Tibial artery (tissue), 4 donors: ENCODE measurements around the gene BHLHE23.

Source experiments
- DNase-seq, 2 donors: peaks; one replicate each; pipeline ENCODE4 v3.0.0-alpha.2; 2019
- H3K27ac ChIP-seq, 2 donors: fragments of 200-600 bp; sonication (generic) in 1 of 2; 1 replicate in 1 of 2; 2 replicates in 1 of 2; pipeline ENCODE4 v1.5.1; 2018 to 2019; ENCODE audit warnings: mild to moderate bottlenecking in 1 of 2
- H3K27me3 ChIP-seq, 2 donors: fragments of 200-600 bp; sonication (generic) in 1 of 2; one replicate each; pipeline versions ENCODE4 v1.5.1 to v1.6.0; 2016 to 2019
- H3K36me3 ChIP-seq, 3 donors: fragments of 200-600 bp; sonication (generic) in 2 of 3; one replicate each; pipeline ENCODE4 v1.5.1; 2016 to 2019; ENCODE audit warnings: mild to moderate bottlenecking in 2 of 3
- H3K4me1 ChIP-seq, 4 donors: fragments of 200-600 bp; sonication (generic) in 2 of 4; 1 replicate in 3 of 4; 2 replicates in 1 of 4; pipeline ENCODE4 v1.5.1; 2016 to 2019
- H3K4me3 ChIP-seq, 2 donors: fragments of 200-600 bp; sonication (generic) in 1 of 2; 1 replicate in 1 of 2; 2 replicates in 1 of 2; pipeline ENCODE4 v1.5.1; 2018 to 2019; ENCODE audit warnings: mild to moderate bottlenecking in 2 of 2
- H3K9me3 ChIP-seq, 3 donors: fragments of 200-600 bp; sonication (generic) in 1 of 3; one replicate each; pipeline ENCODE4 v1.5.1; 2016 to 2019
- intact Hi-C: fragments of 100-400 bp; cut with DNase I; formaldehyde crosslinking; loops from one replicate; pipeline ENCODE4 v1.15.0; 2023; ENCODE audit warnings: low total_unique reads
- TF ChIP-seq, protein P1 (sequence below), 2 experiments: fragments of 200-600 bp in 1 of 2; fragments of 450-650 bp in 1 of 2; IDR thresholded peaks; one replicate each; pipeline ENCODE4 v1.5.1; 2017 to 2019; ENCODE audit warnings: antibody characterized with exemption in 2 of 2, mild to moderate bottlenecking in 1 of 2, moderate library complexity in 1 of 2

The BHLHE23 gene

DNA sequence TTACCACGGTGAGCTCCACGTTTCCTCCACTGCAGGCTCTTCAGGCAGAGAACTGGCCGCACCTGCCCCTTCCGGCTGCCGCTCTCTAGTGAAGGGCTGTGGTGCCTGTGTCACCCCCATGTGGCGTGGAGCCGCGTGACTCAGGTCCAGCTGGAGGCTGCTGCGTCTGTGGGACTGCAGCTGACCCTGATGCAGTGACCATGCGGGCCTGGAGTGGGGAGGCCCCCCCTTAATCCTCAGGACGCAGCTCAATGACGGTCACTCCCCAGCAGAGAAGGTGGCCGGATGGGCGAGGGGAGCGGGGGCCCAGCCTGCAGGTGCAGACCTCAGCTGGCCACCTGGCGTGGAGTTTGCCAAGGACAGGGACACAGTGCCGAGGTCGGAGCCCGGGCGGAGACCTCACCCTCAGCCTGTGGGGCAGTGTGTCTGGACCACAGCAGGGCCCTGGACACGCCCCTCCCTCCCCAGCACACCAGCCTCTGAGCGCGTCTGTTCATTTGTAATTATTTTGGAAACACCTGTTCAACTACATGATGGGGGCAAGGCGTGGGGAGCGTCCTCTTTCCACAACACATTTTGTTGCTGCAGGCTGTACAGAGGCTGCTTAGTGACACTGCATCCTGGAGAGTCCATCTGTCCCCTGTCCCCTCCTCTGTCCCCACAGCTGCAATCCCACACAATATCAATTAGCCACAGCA lies 10.7 kb downstream of the BHLHE23 start:
- Histone ChIP-seq H3K27ac (no peak overlapping the region), H3K4me1 (no peaks in the 10 kb centered on the region), H3K4me3 (no peak overlapping the region), H3K27me3 (peaks cover 0 to 79% of the 10 kb centered on the region in 2 donors), H3K9me3 (no peaks in the 10 kb centered on the region), H3K36me3 (no peaks in the 10 kb centered on the region)
- TF ChIP-seq, protein P1, sequence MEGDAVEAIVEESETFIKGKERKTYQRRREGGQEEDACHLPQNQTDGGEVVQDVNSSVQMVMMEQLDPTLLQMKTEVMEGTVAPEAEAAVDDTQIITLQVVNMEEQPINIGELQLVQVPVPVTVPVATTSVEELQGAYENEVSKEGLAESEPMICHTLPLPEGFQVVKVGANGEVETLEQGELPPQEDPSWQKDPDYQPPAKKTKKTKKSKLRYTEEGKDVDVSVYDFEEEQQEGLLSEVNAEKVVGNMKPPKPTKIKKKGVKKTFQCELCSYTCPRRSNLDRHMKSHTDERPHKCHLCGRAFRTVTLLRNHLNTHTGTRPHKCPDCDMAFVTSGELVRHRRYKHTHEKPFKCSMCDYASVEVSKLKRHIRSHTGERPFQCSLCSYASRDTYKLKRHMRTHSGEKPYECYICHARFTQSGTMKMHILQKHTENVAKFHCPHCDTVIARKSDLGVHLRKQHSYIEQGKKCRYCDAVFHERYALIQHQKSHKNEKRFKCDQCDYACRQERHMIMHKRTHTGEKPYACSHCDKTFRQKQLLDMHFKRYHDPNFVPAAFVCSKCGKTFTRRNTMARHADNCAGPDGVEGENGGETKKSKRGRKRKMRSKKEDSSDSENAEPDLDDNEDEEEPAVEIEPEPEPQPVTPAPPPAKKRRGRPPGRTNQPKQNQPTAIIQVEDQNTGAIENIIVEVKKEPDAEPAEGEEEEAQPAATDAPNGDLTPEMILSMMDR (IDR thresholded peaks at IDR 0.05) = no peak
- no peak for DNase-seq
- intact Hi-C loops = no loop called here

GRCh38 chr20:62995481-62995880 lies 11.3 kb downstream of the BHLHE23 start:
- no peaks in the 10 kb centered on the region for H3K36me3 ChIP-seq
- TF ChIP-seq, protein P1 (IDR thresholded peaks at IDR 0.05) = no peak
- peaks cover 0 to 82% of the 10 kb centered on the region in 2 donors for H3K27me3 ChIP-seq
- H3K4me3 ChIP-seq = no peak overlapping the region
- H3K9me3 ChIP-seq = no peaks in the 10 kb centered on the region
- DNase-seq = no peak
- intact Hi-C loops = no loop called here
- no peaks in the 10 kb centered on the region for H3K4me1 ChIP-seq
- no peak overlapping the region for H3K27ac ChIP-seq

DNA sequence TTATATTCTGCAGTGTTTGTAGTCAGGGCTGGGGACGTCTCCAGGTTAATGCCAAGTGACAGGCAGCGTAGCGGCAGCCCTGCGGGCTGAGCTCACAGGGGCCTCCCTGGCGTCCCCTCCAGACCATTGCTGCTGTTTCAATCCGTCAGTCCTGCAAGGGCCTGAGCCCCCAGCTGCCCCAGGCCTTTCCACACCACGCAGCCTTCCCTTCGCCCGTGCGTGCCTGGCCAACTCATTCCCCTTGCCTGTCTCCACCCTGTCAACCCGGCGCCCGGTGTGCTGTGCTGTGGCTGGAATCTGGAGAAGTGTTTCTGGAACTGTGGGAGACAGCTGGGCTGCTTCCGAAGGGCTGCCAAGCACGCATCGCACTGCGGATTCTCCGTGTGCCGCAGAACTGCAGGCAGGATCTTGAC lies 11.9 kb downstream of the BHLHE23 start:
- intact Hi-C loops = no loop called here

GRCh38 chr20:62993856-62994494 lies 12.8 kb downstream of the BHLHE23 start:
- H3K27me3 ChIP-seq = peaks cover 0 to 73% of the 10 kb centered on the region in 2 donors
- intact Hi-C loops = no loop called here
- TF ChIP-seq, protein P1 (IDR thresholded peaks at IDR 0.05) = no peak

More for the DNA sequence above, 11.9 kb downstream of the BHLHE23 start:
- no peak overlapping the region for H3K27ac ChIP-seq
- H3K4me1 ChIP-seq = no peaks in the 10 kb centered on the region
- H3K27me3 ChIP-seq = peaks cover 0 to 82% of the 10 kb centered on the region in 2 donors
- H3K4me3 ChIP-seq = no peak overlapping the region
- no peaks in the 10 kb centered on the region for H3K9me3 ChIP-seq
- H3K36me3 ChIP-seq = no peaks in the 10 kb centered on the region
- TF ChIP-seq, protein P1 (IDR thresholded peaks at IDR 0.05) = no peak
- DNase-seq = no peak

DNA sequence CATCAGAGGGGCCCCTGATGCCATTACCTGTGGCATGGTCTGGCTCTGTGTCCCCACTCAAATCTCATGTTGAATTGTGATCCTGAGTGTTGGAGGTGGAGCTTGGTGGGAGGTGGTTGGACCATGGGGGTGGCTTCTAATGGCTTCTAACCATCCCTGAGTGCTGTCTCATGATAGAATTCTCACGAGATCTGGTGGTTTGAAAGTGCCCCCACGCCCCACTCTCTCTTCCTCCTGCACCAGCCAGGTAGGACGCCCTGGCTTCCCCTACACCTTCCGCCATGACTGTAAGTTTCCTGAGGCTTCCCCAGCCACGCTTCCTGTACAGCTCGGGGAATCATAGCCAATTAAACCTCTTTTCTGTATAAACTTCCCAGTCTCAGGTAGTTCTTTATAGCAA lies 14.9 kb downstream of the BHLHE23 start:
- Histone ChIP-seq H3K27ac (no peak overlapping the region), H3K36me3 (no peaks in the 10 kb centered on the region), H3K27me3 (peaks cover 0 to 70% of the 10 kb centered on the region in 2 donors), H3K9me3 (no peaks in the 10 kb centered on the region), H3K4me1 (no peaks in the 10 kb centered on the region), H3K4me3 (no peak overlapping the region)
- intact Hi-C loops = no loop called here
- DNase-seq = no peak
- TF ChIP-seq, protein P1 (IDR thresholded peaks at IDR 0.05) = no peak

More at GRCh38 chr20:62993856-62994494, 12.8 kb downstream of the BHLHE23 start:
- H3K9me3 ChIP-seq = no peaks in the 10 kb centered on the region
- no peaks in the 10 kb centered on the region for H3K4me1 ChIP-seq
- no peak for DNase-seq
- no peak overlapping the region for H3K27ac ChIP-seq
- H3K36me3 ChIP-seq = no peaks in the 10 kb centered on the region
- no peak overlapping the region for H3K4me3 ChIP-seq
